DOHH2 (cell line): ENCODE data around the gene RICTOR.

ENCODE experiments used
- EZH2phosphoT487 ChIP-seq: fragments of 200-600 bp; sonication (generic); IDR thresholded peaks from 2 replicates; pipeline ENCODE4 v1.6.1; 2017; ENCODE audit warnings: borderline replicate concordance, mild to moderate bottlenecking, antibody characterized with exemption, low read length, moderate library complexity, mixed read lengths
- TF ChIP-seq, protein P1 (sequence below): fragments of 200-600 bp; sonication (generic); IDR thresholded peaks from one replicate; pipeline ENCODE4 v1.5.1; 2014; ENCODE audit warnings: antibody characterized with exemption, mild to moderate bottlenecking, low read depth, low read length; ENCODE audit not compliant: poor library complexity, severe bottlenecking

DNA sequence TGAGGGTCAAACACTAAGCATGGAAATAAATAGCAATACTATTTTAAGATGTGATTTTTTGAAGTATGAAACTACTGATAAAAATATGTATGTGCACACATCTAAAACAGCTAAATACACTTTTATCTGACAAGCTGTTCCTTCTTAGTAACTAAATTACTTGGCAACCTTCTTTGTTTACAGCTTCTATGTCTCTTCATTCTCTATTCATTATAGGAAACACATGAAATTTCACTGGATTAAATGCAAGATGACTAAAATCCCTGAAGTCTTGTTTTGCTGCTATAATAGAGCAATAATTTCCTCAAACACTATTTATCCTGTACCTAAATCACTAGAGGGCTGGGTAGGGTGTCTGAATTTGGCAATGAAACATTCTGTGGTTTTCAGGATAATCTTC lies 11.7 kb downstream of the RICTOR start:
- TF ChIP-seq, protein P1, sequence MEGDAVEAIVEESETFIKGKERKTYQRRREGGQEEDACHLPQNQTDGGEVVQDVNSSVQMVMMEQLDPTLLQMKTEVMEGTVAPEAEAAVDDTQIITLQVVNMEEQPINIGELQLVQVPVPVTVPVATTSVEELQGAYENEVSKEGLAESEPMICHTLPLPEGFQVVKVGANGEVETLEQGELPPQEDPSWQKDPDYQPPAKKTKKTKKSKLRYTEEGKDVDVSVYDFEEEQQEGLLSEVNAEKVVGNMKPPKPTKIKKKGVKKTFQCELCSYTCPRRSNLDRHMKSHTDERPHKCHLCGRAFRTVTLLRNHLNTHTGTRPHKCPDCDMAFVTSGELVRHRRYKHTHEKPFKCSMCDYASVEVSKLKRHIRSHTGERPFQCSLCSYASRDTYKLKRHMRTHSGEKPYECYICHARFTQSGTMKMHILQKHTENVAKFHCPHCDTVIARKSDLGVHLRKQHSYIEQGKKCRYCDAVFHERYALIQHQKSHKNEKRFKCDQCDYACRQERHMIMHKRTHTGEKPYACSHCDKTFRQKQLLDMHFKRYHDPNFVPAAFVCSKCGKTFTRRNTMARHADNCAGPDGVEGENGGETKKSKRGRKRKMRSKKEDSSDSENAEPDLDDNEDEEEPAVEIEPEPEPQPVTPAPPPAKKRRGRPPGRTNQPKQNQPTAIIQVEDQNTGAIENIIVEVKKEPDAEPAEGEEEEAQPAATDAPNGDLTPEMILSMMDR = no peak
- no peak for TF ChIP-seq EZH2phosphoT487
